DOHH2 (cell line): Measurements from ENCODE around the gene NCDN.

Experiments
- H3F3A ChIP-seq: fragments of 200-600 bp; sonication (generic), shearing (Covaris generic); 2 replicates; pipeline ENCODE4 v1.6.0; 2016; ENCODE audit warnings: antibody characterized with exemption, mild to moderate bottlenecking; ENCODE audit not compliant: control insufficient read depth, insufficient read depth
- H3K27ac ChIP-seq: fragments of 200-600 bp; sonication (generic); 2 replicates; pipeline ENCODE4 v1.5.1; 2014; ENCODE audit warnings: low read depth, mild to moderate bottlenecking, low read length, moderate library complexity
- H3K27me3 ChIP-seq: fragments of 200-600 bp; sonication (generic); 2 replicates; pipeline ENCODE4 v1.6.1; 2014; ENCODE audit warnings: mild to moderate bottlenecking, low read length, mixed read lengths; ENCODE audit not compliant: control insufficient read depth
- H3K36me3 ChIP-seq: fragments of 200-600 bp; sonication (generic); 2 replicates; pipeline ENCODE4 v1.6.1; 2014; ENCODE audit warnings: mild to moderate bottlenecking, low read length, moderate library complexity, mixed read lengths; ENCODE audit not compliant: control insufficient read depth
- H3K4me1 ChIP-seq: fragments of 200-600 bp; sonication (generic); 2 replicates; pipeline ENCODE4 v1.6.1; 2014; ENCODE audit warnings: mild to moderate bottlenecking, low read length, mixed read lengths; ENCODE audit not compliant: control insufficient read depth
- H3K4me2 ChIP-seq: fragments of 200-600 bp; sonication (generic); 2 replicates; pipeline ENCODE4 v1.6.0; 2014; ENCODE audit warnings: mild to moderate bottlenecking, low read length, moderate library complexity
- H3K4me3 ChIP-seq: fragments of 200-600 bp; sonication (generic); 2 replicates; pipeline ENCODE4 v1.5.1; 2014; ENCODE audit warnings: mild to moderate bottlenecking, low read length, mixed read lengths
- H3K79me2 ChIP-seq: fragments of 200-600 bp; sonication (generic); 2 replicates; pipeline ENCODE4 v1.6.1; 2014; ENCODE audit warnings: mild to moderate bottlenecking, low read length, mixed read lengths; ENCODE audit not compliant: control insufficient read depth
- H3K9me2 ChIP-seq: fragments of 200-600 bp; sonication (generic); replicated peaks from 2 replicates; pipeline ENCODE4 v1.6.1; 2014; ENCODE audit warnings: mild to moderate bottlenecking, low read length, mixed read lengths; ENCODE audit not compliant: control insufficient read depth
- H3K9me3 ChIP-seq: fragments of 200-600 bp; sonication (generic); 2 replicates; pipeline ENCODE4 v1.6.1; 2014; ENCODE audit warnings: antibody characterized with exemption, low read length, mixed read lengths; ENCODE audit not compliant: control insufficient read depth, insufficient read depth
- H4K20me1 ChIP-seq: fragments of 200-600 bp; sonication (generic); 2 replicates; pipeline ENCODE4 v1.6.0; 2014; ENCODE audit warnings: low read depth, mild to moderate bottlenecking, antibody characterized with exemption, low read length, moderate library complexity; ENCODE audit not compliant: control insufficient read depth, insufficient read depth
- EZH2phosphoT487 ChIP-seq: fragments of 200-600 bp; sonication (generic); IDR thresholded peaks from 2 replicates; pipeline ENCODE4 v1.6.1; 2017; ENCODE audit warnings: borderline replicate concordance, mild to moderate bottlenecking, antibody characterized with exemption, low read length, moderate library complexity, mixed read lengths
- TF ChIP-seq, protein P1 (sequence below): fragments of 200-600 bp; sonication (generic); IDR thresholded peaks from one replicate; pipeline ENCODE4 v1.5.1; 2014; ENCODE audit warnings: antibody characterized with exemption, mild to moderate bottlenecking, low read depth, low read length; ENCODE audit not compliant: poor library complexity, severe bottlenecking

NCDN gene

DNA sequence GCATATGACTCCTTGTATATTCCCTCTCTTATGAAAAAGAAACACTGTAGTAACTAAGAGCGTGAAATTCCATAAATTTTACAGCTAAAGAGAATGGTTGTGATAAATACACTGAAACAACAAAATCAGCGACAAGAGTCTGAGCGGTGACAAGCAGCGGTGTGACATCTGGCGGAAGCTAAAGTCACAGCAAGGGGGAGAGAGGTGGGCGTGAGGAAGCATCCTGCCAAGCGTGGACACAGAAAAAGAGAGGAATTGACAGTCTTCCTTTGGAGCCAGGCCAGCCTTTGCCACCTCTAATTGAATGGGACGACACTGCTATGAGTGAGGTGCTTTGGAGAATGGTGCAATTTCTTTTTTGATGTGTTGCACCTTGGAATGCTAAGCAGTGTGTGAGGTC, 57.8 kb downstream of the NCDN start:
- Histone ChIP-seq H3K4me3 (no peak overlapping the region), H3K27ac (no peak overlapping the region), H3K4me2 (no peak overlapping the region), H3K27me3 (no peaks in the 10 kb centered on the region), H4K20me1 (no peaks in the 10 kb centered on the region), H3K4me1 (0 out of 2 replicates have a peak, but pooled peaks cover 3% of the 10 kb centered on the region), H3F3A (no peaks in the 10 kb centered on the region), H3K79me2 (peaks cover 69% of the 10 kb centered on the region), H3K9me3 (no peaks in the 10 kb centered on the region), H3K9me2 (no peaks in the 10 kb centered on the region), H3K36me3 (peaks cover 78% of the 10 kb centered on the region)
- TF ChIP-seq, protein P1, sequence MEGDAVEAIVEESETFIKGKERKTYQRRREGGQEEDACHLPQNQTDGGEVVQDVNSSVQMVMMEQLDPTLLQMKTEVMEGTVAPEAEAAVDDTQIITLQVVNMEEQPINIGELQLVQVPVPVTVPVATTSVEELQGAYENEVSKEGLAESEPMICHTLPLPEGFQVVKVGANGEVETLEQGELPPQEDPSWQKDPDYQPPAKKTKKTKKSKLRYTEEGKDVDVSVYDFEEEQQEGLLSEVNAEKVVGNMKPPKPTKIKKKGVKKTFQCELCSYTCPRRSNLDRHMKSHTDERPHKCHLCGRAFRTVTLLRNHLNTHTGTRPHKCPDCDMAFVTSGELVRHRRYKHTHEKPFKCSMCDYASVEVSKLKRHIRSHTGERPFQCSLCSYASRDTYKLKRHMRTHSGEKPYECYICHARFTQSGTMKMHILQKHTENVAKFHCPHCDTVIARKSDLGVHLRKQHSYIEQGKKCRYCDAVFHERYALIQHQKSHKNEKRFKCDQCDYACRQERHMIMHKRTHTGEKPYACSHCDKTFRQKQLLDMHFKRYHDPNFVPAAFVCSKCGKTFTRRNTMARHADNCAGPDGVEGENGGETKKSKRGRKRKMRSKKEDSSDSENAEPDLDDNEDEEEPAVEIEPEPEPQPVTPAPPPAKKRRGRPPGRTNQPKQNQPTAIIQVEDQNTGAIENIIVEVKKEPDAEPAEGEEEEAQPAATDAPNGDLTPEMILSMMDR, result no peak
- TF ChIP-seq EZH2phosphoT487, result no peak
